Right cardiac atrium (tissue), 5 donors: ENCODE data around the gene RBM4. TPM values are rescaled to one million over a fixed set of nuclear protein-coding genes. Genes with fewer than 3 reads are reported as not detected.
A peak's percentile ranks its signal among the peaks of the same experiment; 100 is the strongest.
"Not testable (repeated sequence)": the region's sequence is repeated elsewhere in the genome, so short reads cannot be mapped to it uniquely, and the experiment has no call there.

ENCODE experiments used
- ATAC-seq, 2 donors: fragments of 200-7000 bp; cut with Tn5 transposase; one replicate each; pipeline versions ENCODE4 v1.8.0 to v1.9.1; 2020; ENCODE audit warnings: moderate library complexity in 2 of 2, mild to moderate bottlenecking in 1 of 2
- DNase-seq, 3 donors: peaks; one replicate each; pipeline ENCODE4 v3.0.0-alpha.2; 2020
- H3K27ac ChIP-seq: one replicate; pipeline ENCODE4 v1.5.1; 2013; ENCODE audit warnings: mild to moderate bottlenecking, low read length, control low read depth, moderate library complexity
- H3K27me3 ChIP-seq: one replicate; pipeline ENCODE4 v1.6.1; 2013; ENCODE audit not compliant: control insufficient read depth, insufficient read depth
- H3K4me1 ChIP-seq: one replicate; pipeline ENCODE4 v1.6.1; 2013; ENCODE audit warnings: low read length; ENCODE audit not compliant: control insufficient read depth, insufficient read depth
- H3K4me3 ChIP-seq: one replicate; pipeline ENCODE4 v1.5.1; 2013; ENCODE audit warnings: low read length, control low read depth
- H3K9me3 ChIP-seq: one replicate; pipeline ENCODE4 v1.6.1; 2013; ENCODE audit warnings: low read length; ENCODE audit not compliant: control insufficient read depth
- WGBS: extraction: QIAGEN DNeasy Blood & Tissue Kit; methylation state at CpG from one replicate; pipeline ENCODE4 v1.1.7; 2013; 5-methylcytosine and 5-hydroxymethylcytosine counted together
- intact Hi-C, 4 donors: fragments of 100-400 bp; cut with DNase I; formaldehyde crosslinking; loops; one replicate each; pipeline versions ENCODE4 v1.11.0 to v1.14.0; 2022 to 2023
- long read RNA-seq, 4 donors: library from polyadenylated mRNA; unstranded; transcript quantifications; one replicate each; pipeline ENCODE4 v2.0.0, GENCODE V29; 2020 to 2021
- polyA plus RNA-seq: library from polyadenylated mRNA; stranded (reverse); fragments of 200-250 nt; gene quantifications from one replicate; pipeline ENCODE4 v1.2.3, GENCODE V29; 2013
- total RNA-seq, 4 donors: library from RNA; stranded (reverse); fragmentation: NEBNext Ultra II Directional; extraction: Animal tissue kit (Norgen Biotek cat#: 25700); gene quantifications; one replicate each; pipeline ENCODE4 v1.2.1, GENCODE V29; 2021
- donor health status: healthy with polysubstance abuse.
- donor health status: DM: no; HTN: yes; CAD: no.
- donor health status: DM: no; HTN: no; CAD: no.
- donor health status: DM: no; HTN: yes; CAD: no; lungs with severe emphysema.
- donor health status: DM: yes; HTN: yes; CAD: no.

Gene RBM4, protein sequence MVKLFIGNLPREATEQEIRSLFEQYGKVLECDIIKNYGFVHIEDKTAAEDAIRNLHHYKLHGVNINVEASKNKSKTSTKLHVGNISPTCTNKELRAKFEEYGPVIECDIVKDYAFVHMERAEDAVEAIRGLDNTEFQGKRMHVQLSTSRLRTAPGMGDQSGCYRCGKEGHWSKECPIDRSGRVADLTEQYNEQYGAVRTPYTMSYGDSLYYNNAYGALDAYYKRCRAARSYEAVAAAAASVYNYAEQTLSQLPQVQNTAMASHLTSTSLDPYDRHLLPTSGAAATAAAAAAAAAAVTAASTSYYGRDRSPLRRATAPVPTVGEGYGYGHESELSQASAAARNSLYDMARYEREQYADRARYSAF
- 10 to 100 TPM; 66.9 to 77.9 (median 68.3) TPM for total RNA-seq
- 63.3 TPM for polyA plus RNA-seq
- long read RNA-seq, donor 1, transcript RBM4-201 (4 exons, 1,694 nt) = major isoform, 45 of 76 reads
- long read RNA-seq, donor 1, transcript RBM4-204 (4 exons, 1,763 nt) = minor isoform, 9 of 76 reads
- long read RNA-seq, donor 1, partial matches to known transcripts = 8 of 76 reads
- long read RNA-seq, donor 1, other reads (novel, unspliced or antisense) = 7 of 76 reads
- long read RNA-seq, donor 2, transcript RBM4-201 (4 exons, 1,694 nt) = major isoform, 23 of 48 reads
- long read RNA-seq, donor 2, transcript RBM4-204 (4 exons, 1,763 nt) = minor isoform, 15 of 48 reads
- long read RNA-seq, donor 2, partial matches to known transcripts = 3 of 48 reads
- long read RNA-seq, donor 2, other reads (novel, unspliced or antisense) = 2 of 48 reads
- long read RNA-seq, donor 3, transcript RBM4-201 (4 exons, 1,694 nt) = major isoform, 102 of 156 reads
- long read RNA-seq, donor 3, transcript RBM4-204 (4 exons, 1,763 nt) = minor isoform, 22 of 156 reads
- long read RNA-seq, donor 3, partial matches to known transcripts = 5 of 156 reads
- long read RNA-seq, donor 3, other reads (novel, unspliced or antisense) = 12 of 156 reads
- long read RNA-seq, donor 4, transcript RBM4-203 (3 exons, 921 nt) = minor isoform, 5 of 55 reads
- long read RNA-seq, donor 4, transcript RBM4-201 (4 exons, 1,694 nt) = major isoform, 33 of 55 reads
- long read RNA-seq, donor 4, transcript RBM4-204 (4 exons, 1,763 nt) = minor isoform, 9 of 55 reads
- long read RNA-seq, donor 4, partial matches to known transcripts = 2 of 55 reads
- long read RNA-seq, donor 4, other reads (novel, unspliced or antisense) = 2 of 55 reads

- ATAC-seq = peak; percentile 98 to 99
- H3K4me1 ChIP-seq = peaks cover 12% of the 10 kb centered on the region
- H3K9me3 ChIP-seq = no peaks in the 10 kb centered on the region
- H3K4me3 ChIP-seq = peak within 1 kb of the TSS; percentile 80
- under 1% methylated on average over 63 of the region's 63 CpGs for WGBS
- intact Hi-C loops = no loop called here
- peak within 1 kb of the TSS; percentile 88 for H3K27ac ChIP-seq
- DNase-seq = peak; percentile 97 to 98 (median 98)
- H3K27me3 ChIP-seq = no peaks in the 10 kb centered on the region
Observed at GRCh38 chr11:66638177-66639065, at the start of gene RBM4. RBM4 (plus strand) TSS chr11:66638703; CDS start chr11:66639712, 1,009 bp downstream.

DNA sequence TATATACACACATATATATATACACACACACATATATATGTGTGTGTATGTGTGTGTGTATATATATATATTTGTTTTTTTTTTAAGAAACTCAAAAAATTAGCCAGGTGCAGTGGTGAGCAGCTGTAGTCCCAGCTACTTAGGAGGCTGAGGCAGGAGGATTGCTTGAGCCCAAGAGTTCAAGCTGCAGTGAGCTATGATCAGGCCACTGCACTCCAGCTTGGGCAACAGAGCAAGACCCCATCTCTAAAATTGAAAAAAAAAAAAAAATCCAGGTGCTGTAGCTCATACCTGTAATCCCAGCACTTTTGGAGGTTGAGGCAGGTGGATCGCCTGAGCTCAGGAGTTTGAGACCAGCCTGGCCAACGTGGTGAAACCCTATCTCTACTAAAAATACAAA, 49.2 kb upstream of the RBM4 start:
- WGBS = 77% methylated on average over 2 of the region's 2 CpGs
- H3K4me3 ChIP-seq, H3K27ac ChIP-seq, DNase-seq, H3K27me3 ChIP-seq, H3K9me3 ChIP-seq, H3K4me1 ChIP-seq, intact Hi-C loops, ATAC-seq: not testable (repeated sequence)

GRCh38 chr11:66589996-66590675, 48.4 kb upstream of the RBM4 start:
- Histone ChIP-seq H3K9me3 (no peaks in the 10 kb centered on the region), H3K27ac (no peak overlapping the region), H3K27me3 (no peaks in the 10 kb centered on the region), H3K4me1 (peaks cover 5% of the 10 kb centered on the region), H3K4me3 (no peak overlapping the region)
- DNase-seq = no peak
- ATAC-seq = no peak
- WGBS = 96% methylated on average over 7 of the region's 7 CpGs
- intact Hi-C loops = loop anchor here in 2 of 4 donors (5.0 kb wide), 1 partner anchor 87 kb away; the partner anchor contains the start of gene RBM4B (in 2 of the 2)

- no peak overlapping the region for H3K4me3 ChIP-seq
- no peaks in the 10 kb centered on the region for H3K27me3 ChIP-seq
- no peaks in the 10 kb centered on the region for H3K9me3 ChIP-seq
- ATAC-seq = no peak
- peaks cover 9% of the 10 kb centered on the region for H3K4me1 ChIP-seq
- DNase-seq = no peak
- intact Hi-C loops = loop anchor here in 2 of 4 donors (5.0 kb wide), 1 partner anchor 86 kb away; the partner anchor contains the start of gene RBM4B (in 2 of the 2)
- 93% methylated on average over 2 of the region's 2 CpGs for WGBS
- no peak overlapping the region for H3K27ac ChIP-seq
Observed at GRCh38 chr11:66591175-66591574, 47.3 kb upstream of the RBM4 start.

GRCh38 chr11:66592457-66593302, 45.8 kb upstream of the RBM4 start, which contains the start of the genes CCDC87 and CCS:
CCDC87 (minus strand) TSS chr11:66593063; CDS start chr11:66593015, 48 bp downstream.
CCS (plus strand) TSS chr11:66593185; CDS start chr11:66593262, 77 bp downstream.
- Histone ChIP-seq H3K4me3 (peak within 1 kb of the TSS; percentile 48), H3K27ac (peak within 1 kb of the TSS; percentile 37), H3K9me3 (no peaks in the 10 kb centered on the region), H3K27me3 (no peaks in the 10 kb centered on the region), H3K4me1 (peaks cover 9% of the 10 kb centered on the region)
- intact Hi-C loops = loop anchor here in 2 of 4 donors (5.0 kb wide), 1 partner anchor 85 kb away; the partner anchor contains the start of gene RBM4B (in 2 of the 2)
- 15% methylated on average over 68 of the region's 68 CpGs for WGBS
- DNase-seq (peak; percentile 99 to 100 (median 99)), ATAC-seq (peak; percentile 97 to 98)

DNA sequence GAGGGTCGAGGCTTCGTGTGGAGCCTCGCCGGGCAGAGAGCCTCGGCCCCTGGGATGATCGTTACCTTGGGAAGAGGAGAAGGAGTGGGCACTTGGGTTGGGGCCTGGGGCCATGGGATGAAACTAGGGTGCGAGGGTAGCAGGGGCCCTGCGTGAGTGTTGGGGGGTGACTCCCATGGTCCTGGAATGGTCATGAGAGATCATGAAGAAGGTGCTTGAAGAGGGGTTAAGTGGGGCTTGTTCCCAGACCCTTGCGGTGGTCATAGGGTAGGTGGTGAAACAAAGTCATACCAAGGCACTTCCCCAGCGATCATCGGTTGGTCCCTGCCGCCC, 45.2 kb upstream of the RBM4 start:
- H3K27ac ChIP-seq = peak overlapping the region; percentile 8
- no peak for ATAC-seq

GRCh38 chr11:66593650-66594049, 44.9 kb upstream of the RBM4 start:
- intact Hi-C loops = loop anchor here in 2 of 4 donors (5.0 kb wide), 1 partner anchor 84 kb away; the partner anchor contains the start of gene RBM4B (in 2 of the 2)
- no peaks in the 10 kb centered on the region for H3K9me3 ChIP-seq
- H3K27ac ChIP-seq = no peak overlapping the region
- WGBS = 59% methylated on average over 7 of the region's 7 CpGs
- peaks cover 9% of the 10 kb centered on the region for H3K4me1 ChIP-seq
- H3K27me3 ChIP-seq = no peaks in the 10 kb centered on the region
- H3K4me3 ChIP-seq = peak overlapping the region; percentile 48
- no peak for ATAC-seq
- DNase-seq = no peak

More for the DNA sequence above, 45.2 kb upstream of the RBM4 start:
- Histone ChIP-seq H3K4me3 (peak overlapping the region; percentile 48), H3K27me3 (no peaks in the 10 kb centered on the region), H3K4me1 (peaks cover 9% of the 10 kb centered on the region), H3K9me3 (no peaks in the 10 kb centered on the region)
- intact Hi-C loops = loop anchor here in 2 of 4 donors (5.0 kb wide), 1 partner anchor 84 kb away; the partner anchor contains the start of gene RBM4B (in 2 of the 2)
- 6% methylated on average over 12 of the region's 12 CpGs for WGBS
- DNase-seq = no peak

- Histone ChIP-seq H3K27me3 (no peaks in the 10 kb centered on the region), H3K27ac (peak overlapping the region; percentile 87), H3K9me3 (no peaks in the 10 kb centered on the region), H3K4me3 (no peak overlapping the region), H3K4me1 (peaks cover 9% of the 10 kb centered on the region)
- intact Hi-C loops = no loop called here
- DNase-seq (peak; percentile 77 to 87 (median 79)), ATAC-seq (peak; percentile 40 to 75)
- 44% methylated on average over 5 of the region's 5 CpGs for WGBS
Observed at GRCh38 chr11:66595245-66595904, 43.1 kb upstream of the RBM4 start.
